Measurements from ENCODE around the gene UPF1. TPM values are rescaled to one million over a fixed set of nuclear protein-coding genes. Genes with fewer than 3 reads are reported as not detected.

The UPF1 gene
- total RNA-seq, 1 experiment from 2014 or later = 56.5 TPM

DNA sequence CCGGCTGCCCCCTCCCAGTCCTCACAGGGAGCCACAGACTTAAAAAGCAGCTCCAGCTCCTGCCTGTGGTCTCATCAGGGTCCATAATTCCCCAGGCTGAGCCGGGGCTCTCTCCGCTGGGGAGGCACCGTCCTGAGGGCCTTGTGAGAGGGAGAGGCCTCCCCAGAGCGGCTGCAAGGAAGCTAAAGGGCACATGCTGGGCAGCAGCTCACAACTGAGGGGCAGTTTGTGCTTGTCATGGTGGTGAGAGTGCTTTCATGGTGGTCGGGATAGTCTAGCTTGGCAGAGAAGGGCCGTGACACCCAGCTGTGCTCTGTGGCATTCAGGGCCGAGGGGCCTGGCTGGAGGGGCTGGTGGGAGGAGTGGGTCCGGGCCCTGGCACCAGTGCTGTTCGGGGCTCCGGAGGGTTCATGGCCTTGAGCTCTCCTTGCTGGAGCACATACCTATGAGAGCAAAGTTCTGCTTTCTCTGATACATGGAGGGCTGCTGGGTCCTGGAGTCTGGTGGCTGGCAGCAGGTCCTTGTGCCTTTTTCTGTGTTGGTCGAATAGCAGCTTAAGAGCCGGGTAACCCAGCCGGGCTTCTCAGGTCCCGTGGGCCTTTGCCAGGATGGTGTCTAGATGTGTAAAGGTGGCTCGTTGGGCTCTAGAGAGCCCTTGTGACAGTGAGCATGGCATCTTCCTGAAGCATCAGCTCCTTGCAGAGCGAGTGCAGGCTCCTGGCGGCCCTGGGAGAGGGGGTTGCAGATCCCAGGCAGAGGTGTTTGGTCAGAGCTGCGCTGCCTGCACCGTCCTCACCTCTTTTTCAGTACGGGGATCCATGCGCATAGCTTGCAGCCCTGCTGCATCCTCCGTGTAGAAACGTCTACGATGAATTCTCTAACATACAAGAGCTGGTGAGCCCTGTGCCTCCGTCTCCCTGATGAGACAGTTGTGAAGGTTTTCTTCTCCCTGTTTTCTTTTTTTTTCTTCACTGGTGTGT is 8.8 kb downstream of the UPF1 start:
- no peak for DNase-seq (ENCODE audit: low read depth)

DNA sequence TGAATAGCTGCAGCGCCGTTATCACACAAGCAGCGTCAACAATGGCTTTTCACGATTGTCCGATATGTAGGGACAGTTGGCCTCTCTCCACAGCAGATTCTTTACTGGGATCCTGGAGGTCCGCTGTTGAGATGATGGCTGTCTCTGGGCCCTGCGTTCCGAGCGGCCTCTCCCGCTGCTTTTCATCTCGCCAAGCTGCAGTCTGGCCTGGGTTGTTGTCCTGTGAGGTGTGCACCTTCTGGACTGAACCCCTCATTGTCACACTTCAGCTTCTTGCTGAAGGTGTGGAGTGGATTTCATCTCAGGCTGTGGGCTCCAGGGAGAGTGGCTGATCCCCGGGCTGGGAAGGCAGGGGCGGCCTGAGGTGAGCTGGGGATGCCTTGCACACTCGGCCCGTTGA is 9.6 kb downstream of the UPF1 start:
- DNase-seq (ENCODE audit: low read depth) = no peak

DNA sequence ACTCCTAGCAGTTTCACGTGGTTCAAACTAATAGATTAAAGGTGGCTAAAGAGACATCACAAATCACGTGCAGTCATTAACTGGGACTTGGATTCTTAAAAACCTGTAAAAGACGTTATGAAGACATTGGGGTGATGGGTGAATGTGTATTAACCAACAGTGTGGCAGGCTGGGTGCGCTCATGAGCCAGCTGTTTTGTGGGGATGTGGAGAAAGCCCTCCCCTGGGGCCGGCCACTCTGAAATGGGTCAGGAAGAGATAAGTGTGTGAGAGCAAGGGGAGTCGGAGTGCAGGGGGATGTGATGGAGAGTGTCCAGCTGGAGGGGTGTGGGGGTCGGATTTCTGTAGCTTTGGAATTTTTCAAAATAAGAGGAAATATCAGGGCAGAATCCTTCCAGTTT is 10.4 kb downstream of the UPF1 start:
- no peak for DNase-seq (ENCODE audit: low read depth)

DNA sequence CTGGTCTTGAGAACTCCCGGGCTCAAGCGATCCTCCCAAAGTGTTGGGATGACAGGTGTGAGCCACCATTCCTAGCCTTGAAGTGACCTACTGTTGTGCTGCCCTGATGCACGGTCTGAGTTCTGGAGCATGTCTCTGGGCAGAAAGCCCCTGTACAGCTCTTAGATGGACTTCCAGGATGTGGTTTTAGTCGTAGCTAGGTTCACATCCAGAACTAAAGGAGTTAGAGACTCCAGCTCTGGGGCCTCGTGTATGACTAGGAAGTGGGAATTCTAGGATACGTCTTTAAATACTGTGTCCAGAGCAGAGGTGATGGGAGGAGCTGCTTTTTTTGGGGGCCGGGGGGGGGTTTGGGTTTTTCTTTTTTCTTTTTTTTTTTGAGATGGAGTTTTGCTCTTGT is 12.2 kb downstream of the UPF1 start:
- DNase-seq (ENCODE audit: low read depth) = no peak

DNA sequence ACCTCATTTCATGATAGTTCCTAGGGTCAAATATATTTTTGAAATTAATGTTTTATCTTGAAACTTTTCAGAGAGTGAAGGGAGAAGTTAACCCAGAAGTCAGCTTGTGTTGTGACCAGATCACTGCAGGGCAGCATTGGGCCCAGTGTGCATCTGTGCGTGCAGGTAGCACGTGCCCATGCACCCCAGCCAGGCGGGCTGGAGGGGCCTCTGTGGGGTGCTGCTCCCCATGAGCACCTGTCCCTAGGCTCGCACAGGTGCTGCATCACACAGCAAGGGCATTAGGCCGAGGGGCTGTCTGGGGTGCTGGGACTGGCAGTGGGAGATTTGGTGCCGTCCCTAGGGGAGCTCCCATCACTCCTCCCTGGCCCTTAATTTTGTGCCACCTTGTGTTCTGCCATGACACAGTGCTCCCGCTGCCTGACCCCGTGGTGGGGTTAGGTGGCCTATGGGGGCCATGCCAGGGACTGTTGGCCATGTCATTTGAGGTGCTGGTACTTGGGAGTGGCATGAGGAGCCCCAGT is 13.1 kb downstream of the UPF1 start:
- DNase-seq (ENCODE audit: low read depth) = no peak

DNA sequence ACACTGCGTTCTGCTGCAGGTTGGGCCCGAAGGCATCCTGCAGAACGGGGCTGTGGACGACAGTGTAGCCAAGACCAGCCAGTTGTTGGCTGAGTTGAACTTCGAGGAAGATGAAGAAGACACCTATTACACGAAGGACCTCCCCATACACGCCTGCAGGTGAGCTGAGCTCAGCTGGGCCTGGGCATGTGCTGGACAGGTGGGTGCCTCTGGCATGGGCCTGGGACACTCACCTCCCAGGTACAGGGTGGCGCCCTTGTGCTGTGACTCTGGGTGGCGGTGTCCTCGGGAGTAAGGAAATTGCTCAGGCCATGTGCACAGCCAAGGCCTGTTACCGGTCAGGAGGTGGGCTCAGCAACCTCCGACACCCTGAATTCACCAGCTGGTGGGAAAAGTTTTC is 14.2 kb downstream of the UPF1 start:
- no peak for DNase-seq (ENCODE audit: low read depth)

DNA sequence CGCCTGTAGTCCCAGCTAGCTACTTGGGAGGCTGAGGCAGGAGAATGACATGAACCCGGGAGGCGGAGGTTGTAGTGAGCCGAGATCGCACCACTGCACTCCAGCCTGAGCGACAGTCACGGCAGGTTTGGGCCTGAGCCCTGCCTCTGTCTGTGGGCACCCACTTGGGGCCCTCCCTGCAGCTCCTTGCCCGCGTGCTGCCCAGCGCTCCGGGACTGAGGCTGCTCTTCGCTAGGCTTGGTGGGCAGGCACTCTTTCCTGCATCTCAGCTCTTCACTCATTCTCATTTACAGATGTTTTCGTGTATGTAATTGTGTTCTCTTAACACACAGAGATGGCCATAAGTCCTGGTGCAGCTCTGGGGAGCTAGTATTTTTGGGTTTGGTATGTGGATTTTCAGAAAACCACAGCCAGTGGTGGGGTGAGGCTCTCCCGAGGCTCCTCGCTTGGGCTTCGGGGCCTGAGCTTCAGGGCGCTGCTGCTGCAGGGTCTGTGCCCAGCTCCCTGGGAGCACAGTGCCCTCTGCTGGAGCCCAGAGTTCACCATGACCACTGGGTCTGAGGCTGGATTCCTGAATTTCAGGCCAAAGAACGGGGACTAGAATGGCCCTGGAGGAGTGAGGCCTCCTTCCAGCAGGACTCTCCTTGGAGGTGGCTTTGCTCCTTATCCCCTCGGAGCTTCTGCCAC is 15.2 kb downstream of the UPF1 start:
- DNase-seq (ENCODE audit: low read depth) = peak; percentile 68

DNA sequence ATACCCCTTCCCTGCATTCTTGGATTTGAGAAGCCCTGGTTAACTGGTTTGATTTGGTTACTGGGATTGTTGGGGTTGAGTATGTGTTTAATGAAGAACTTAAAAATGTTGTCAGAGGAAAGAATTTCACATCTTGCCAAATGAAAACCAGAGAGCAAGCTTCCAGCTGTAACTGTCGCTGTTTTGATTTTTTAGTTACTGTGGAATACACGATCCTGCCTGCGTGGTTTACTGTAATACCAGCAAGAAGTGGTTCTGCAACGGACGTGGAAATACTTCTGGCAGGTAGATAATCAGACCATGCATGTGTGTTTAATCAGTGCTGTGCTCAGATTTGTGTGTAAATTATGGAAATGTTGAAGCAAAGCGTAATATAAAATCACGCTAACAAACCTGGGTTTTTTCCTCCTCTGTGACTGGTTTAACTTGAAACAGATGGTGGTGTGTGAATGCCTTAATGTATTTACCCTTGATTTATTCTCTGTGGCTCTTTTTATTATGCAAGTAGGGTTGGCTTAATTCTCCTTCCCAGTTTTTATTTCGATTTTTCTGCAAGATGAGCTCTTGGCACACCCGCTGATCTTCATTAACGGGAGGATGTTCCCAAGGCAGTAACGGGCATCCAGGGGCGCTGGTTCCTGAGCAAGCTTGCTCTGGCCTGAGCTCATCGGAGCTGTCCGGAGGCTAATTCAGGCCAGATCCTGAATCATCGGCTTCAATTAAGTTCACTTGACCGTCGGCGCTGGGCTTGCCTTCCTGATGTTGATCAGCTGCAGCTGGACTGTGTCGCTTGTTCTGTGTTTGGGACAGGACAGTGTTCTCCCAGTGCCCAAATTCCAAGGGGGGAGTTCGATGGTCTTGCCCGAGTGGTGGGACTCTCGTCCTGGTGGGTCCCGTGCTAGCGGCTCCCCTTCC is 16.0 kb downstream of the UPF1 start:
- no peak for DNase-seq (ENCODE audit: low read depth)

DNA sequence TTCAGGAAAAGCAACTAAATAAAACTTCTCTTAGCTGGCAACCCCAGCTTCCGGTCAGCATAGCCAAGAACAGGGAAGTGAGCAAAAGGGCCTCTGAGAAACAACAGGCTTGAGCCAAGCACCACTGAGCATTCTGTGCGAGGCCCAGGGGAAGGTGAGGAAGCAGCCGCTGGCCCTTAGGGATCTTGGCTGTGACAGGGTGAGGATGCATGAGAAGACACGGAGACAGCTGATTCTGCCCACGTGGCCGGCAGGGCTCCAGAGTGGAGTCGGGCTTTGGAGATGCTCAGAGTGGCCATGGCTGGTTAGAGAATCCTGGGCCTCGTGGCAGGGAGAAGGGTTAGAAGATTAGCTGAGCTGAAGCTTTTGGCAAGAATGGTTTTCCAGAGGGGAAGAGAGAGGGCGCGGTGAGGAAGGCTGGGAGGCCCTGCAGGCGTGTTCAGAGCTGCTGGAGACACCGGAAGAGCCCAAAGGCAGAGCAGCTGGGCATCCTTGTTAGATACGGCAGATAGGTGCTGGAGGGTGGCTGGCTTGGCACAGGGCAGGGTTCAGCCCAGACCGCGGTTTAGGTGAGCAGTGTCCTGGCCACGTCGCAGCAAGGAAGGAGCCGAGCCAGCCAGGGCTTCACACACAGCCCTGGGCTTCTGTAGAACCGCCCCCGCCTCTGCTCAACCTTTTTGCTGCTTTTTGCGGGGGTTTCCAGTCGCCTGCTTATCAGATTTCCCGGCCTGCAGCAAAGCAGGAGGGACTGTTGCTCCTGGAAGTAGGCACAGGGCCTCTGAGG is 17.3 kb downstream of the UPF1 start:
- DNase-seq (ENCODE audit: low read depth) = no peak

DNA sequence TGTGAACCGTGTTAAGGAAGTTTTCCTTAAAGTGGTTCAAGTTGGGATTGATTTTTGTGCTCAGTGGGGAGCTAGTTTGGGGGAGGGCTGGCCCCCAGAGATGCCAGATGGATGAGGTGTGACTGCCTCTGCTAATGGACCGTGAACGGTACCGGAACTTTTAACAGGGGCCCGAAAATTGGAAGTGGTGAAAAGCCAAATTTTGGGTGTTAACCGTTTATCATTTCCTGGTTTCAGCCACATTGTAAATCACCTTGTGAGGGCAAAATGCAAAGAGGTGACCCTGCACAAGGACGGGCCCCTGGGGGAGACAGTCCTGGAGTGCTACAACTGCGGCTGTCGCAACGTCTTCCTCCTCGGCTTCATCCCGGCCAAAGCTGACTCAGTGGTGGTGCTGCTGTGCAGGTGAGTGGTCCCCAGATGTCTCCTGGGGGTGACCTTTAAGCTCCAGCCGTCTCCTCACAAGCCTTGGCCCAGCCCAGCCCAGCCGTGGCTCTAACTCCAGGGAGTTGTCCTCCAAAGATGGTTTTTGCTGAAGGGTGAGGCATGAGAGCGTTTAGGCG is 18.2 kb downstream of the UPF1 start:
- no peak for DNase-seq (ENCODE audit: low read depth)

DNA sequence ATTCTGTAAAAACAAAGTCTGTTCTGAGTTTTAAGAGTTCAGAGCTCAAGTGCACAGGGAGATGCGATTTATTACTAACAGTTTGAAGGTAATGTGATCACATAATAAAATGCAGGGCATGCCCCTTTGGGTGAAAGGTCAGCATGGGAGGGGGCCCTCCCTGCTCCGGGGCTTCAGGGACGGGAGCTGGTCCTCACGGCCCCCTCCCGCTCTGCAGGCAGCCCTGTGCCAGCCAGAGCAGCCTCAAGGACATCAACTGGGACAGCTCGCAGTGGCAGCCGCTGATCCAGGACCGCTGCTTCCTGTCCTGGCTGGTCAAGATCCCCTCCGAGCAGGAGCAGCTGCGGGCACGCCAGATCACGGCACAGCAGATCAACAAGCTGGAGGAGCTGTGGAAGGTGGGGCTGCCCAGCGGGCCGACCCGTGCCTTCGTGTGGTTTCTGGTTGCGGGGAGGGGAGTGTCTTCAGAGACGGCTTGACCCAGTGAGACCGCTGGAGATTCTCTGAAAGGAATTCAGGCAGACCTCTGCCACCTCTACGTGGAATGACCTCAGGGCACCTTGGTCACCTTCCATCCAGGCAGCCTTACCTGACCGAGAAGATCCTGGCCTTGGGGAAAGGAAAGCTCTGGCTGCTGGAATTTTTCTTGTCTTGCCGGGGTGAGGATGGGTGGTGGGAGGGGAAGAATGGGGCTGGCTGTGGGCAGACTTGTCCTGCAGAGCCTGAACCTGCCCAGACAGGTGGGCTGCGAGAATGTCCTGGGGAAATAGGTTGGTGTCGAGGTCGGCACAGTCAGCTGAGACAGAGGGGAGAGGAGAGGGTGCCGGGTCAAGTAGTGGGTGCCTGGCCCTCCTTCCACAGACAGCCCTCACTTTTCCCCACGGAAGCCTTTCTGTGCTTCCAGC is 19.0 kb downstream of the UPF1 start:
- no peak for DNase-seq (ENCODE audit: low read depth)

DNA sequence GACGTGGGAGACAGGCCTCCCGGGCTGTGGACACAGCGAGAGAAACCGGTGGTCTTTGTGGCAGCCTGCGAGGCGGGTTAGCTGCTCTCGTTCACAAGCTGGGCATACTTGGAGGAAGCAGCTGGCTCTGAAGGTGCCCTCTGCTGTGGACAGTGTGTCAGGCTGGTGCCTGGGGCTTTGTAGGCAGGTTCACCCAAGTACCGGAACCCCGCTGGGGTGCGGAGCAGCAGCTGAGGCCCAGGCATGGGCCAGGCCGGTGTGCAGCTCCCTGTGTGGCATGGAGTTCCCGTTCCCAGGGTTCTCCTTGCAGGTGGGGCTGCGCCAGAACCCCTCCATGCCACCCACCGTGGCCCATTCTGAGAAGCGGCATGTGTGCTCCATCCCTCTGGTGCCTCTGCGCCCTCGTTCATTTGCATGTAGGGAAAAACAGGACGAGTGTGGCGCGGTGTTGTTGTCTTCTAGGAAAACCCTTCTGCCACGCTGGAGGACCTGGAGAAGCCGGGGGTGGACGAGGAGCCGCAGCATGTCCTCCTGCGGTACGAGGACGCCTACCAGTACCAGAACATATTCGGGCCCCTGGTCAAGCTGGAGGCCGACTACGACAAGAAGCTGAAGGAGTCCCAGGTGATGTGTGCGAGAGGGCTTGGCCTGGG is 20.0 kb downstream of the UPF1 start:
- no peak for DNase-seq (ENCODE audit: low read depth)

DNA sequence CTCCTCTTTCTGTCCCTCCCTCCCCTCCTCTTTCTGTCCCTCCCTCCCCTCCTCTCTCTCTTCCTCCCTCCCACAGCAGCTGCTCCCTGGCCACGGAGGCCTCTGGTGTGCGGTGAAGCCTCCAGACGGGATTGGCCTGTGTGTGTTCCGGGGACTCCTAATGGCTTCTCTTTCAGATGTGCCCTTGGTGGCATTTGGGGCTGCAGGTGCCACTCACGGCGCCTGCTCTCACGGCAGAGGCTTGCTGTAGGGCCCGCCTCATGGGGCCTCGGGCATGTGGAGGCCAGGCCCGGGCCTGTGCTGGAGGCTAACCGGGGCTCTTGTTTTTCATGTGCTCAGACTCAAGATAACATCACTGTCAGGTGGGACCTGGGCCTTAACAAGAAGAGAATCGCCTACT is 20.9 kb downstream of the UPF1 start:
- no peak for DNase-seq (ENCODE audit: low read depth)

DNA sequence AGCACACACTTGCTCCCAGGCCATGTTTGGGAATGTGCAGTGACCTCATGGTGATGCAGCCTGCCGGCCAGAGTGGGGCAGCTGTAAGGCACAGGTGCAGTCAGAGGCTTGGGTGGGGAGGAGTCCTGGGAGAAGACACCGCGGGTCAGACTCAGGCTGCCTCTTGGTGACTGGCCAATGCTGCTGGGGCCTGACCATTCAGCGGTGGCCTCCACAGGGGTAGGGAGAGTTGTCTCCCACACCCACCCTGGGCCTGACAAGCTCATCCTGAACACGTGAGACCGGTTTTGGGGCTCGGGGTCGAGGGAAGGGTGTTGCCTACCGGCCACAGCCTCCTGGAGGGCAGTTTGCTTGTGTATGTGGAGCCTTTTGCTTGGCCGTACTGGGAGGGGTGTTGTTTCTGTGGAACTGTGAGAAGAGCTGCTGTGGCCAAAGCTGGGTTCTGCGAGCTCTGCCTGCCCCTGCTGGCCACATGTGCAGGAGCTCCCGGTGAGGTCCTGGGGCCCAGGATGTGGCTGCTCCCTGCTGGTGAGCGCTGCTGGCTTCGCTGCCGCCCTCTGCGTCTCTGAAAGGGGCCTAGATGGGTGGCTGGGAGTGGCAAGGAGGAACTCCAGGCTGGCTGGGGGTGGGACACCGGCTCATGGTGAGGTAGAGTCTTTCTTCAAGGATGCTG is 22.1 kb downstream of the UPF1 start:
- DNase-seq (ENCODE audit: low read depth) = peak; percentile 23

DNA sequence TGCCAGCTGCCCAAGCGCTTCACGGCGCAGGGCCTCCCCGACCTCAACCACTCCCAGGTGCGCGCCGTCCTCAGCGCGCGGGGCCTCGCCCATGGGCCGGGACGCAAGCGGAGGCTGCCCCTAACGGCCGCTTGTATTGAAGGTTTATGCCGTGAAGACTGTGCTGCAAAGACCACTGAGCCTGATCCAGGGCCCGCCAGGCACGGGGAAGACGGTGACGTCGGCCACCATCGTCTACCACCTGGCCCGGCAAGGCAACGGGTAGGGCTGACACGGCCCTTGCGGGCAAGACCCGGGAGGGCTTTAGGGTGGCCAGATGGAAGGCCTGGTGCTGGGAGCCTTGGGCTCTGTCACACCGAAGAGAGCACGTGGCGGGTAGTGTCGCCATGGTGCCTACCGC is 23.2 kb downstream of the UPF1 start:
- no peak for DNase-seq (ENCODE audit: low read depth)

DNA sequence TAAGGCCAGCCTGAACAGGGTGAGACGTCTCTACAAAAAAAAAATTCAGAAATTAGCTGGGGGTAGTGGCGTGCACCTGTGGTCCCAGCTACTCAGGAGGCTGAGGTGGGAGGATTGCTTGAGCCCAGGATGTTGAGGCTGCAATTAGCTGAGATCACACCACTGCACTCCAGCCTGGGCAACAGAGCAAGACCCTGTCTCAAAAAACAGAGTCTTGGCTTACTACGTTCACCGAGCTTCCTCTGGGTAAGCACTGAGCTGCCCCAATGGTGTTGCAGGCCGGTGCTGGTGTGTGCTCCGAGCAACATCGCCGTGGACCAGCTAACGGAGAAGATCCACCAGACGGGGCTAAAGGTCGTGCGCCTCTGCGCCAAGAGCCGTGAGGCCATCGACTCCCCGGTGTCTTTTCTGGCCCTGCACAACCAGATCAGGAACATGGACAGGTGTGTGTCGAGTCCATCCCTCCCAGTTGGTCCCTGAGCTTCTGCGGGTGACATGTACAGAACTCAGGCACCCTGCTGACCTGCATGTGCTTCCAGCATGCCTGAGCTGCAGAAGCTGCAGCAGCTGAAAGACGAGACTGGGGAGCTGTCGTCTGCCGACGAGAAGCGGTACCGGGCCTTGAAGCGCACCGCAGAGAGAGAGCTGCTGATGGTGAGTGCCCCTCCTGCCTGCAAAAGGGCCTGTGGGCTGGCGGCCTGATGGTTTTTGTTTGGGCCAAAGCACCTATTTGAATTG is 24.1 kb downstream of the UPF1 start:
- no peak for DNase-seq (ENCODE audit: low read depth)

DNA sequence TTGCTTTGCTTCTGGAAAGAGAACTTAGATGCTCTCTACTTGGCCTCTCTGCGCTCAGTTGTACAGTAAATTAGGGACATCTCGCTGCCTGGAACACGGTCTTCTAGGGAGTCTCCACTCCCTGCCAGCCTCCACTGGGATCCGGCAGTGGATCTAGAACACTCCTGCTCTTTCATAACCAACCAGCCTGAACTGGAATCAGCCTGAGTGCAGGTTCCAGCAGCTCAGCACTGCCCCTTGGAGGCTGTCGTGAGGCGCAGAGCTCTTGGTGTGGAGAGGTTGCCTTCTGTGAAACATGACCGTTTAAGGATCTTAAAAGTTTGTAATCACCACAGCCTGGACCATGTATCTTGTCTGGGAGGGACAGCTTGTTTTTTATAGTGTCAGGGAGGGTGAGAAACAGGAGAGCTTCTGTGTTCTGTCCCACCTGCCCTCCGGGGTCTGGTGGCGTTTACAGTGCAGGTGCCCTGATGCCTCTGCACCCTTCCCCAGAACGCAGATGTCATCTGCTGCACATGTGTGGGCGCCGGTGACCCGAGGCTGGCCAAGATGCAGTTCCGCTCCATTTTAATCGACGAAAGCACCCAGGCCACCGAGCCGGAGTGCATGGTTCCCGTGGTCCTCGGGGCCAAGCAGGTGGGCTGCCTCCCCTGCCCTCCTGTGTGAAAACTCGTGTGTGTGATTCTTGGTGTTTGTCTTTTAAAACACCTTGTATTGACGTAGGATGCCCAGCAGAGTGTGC is 24.8 kb downstream of the UPF1 start:
- peak; percentile 27 for DNase-seq (ENCODE audit: low read depth)
